NCI-H2171 (cell line): ENCODE data around the gene RBM39.
A peak's percentile ranks its signal among the peaks of the same experiment; 100 is the strongest.
"Not testable (repeated sequence)": the region's sequence is repeated elsewhere in the genome, so short reads cannot be mapped to it uniquely, and the experiment has no call there.

Experiments
- DNase-seq: peaks from one replicate; lab custom pipeline; 2025; lab: John Stamatoyannopoulos, UW

RBM39 gene

GRCh38 chr20:35750611-35751010 is 8.6 kb upstream of the RBM39 start:
- DNase-seq: no peak

DNA sequence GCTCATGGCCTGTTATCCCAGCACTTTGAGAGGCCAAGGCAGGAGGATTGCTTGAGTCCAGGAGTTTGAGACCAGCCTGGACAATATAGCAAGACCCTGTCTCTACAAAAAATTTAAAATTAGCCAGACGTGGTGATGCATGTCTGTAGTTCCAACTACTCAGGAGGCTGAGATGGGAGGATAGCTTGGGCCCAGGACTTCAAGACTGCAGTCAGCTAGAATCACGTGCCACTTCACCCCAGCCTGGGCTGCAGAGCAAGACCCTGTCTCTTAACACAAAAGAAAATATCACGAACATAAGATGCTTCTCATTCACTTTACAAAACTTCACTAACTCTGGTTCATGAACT is 2.4 kb upstream of the RBM39 start:
- not testable (repeated sequence) for DNase-seq

GRCh38 chr20:35743693-35744491 is 1.8 kb upstream of the RBM39 start:
- no peak for DNase-seq

- peak; percentile 26 for DNase-seq
These were observed 872 bp upstream of the RBM39 start for GRCh38 chr20:35742741-35743523.

- DNase-seq: no peak
These were observed 2.5 kb downstream of the RBM39 start for GRCh38 chr20:35739294-35740163.

GRCh38 chr20:35738410-35739179 is 3.5 kb downstream of the RBM39 start:
- no peak for DNase-seq

- no peak for DNase-seq
These were observed 4.2 kb downstream of the RBM39 start for GRCh38 chr20:35737865-35738333.

DNA sequence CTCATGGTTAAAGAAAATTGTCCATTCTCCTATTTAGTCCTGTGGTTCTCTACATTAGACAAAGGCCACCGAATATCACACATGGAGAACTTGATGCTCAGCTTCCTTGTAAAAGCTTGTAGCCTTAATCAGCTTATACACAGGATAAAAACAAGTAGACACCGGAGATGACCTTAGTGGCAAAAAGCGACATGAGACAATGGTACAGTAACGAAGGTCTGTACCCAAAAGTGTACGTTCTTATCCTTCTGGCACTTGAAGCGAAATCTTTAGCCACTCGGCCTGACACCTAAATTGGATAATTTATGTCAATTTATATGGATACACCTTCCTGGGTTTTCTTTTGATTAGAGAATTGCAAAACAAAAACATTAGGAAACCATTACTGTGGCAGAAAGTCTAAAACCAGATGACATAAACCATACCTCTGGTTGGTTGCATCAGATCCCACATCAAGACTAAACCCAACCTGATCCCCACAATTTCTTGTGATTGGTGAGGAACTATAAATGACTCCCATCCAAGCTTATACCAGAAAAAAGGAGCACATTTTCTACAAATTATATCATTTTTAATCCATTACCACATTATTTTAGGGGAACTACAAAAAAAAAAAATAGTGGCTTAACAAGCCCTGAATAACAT is 6.1 kb downstream of the RBM39 start:
- no peak for DNase-seq

DNA sequence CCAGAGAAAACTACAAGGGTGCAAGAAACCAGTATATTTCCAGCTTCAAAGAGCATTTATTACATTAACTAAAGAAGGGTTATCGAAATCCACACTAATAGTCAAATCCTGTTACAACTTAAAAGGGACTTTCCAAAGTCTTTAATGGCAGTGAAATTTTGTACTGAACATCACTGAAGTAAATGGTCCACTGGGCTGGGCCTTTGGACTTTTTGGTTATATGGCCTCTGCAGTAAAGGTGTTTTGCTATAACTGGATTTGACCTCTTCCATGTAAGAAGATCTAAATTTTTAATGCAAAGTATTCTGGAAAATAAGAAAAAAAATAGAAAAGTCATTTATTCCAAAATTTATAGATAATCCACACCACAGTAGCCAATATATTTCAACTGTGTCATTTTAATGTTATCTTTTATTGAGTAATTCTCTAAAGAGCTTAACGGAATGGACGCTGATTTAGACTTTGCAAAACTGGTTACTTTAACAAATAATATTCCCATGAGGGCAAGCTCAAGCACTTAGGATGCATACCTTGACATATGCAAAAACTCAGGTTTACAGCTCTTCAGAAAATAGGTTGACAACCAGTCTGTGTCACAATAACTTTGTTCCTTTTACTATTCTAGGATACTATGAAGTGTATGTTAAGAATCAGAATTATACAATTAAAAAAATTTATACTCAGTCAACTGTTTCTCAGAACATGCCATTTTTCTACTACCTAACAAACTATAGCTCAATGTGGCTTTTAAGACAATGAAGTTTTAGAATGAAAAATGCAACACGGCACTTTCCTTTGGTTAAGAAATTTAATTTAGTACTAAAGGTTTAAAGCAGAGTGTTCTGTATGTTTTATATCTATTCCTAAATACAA is 7.0 kb downstream of the RBM39 start:
- DNase-seq: no peak

DNA sequence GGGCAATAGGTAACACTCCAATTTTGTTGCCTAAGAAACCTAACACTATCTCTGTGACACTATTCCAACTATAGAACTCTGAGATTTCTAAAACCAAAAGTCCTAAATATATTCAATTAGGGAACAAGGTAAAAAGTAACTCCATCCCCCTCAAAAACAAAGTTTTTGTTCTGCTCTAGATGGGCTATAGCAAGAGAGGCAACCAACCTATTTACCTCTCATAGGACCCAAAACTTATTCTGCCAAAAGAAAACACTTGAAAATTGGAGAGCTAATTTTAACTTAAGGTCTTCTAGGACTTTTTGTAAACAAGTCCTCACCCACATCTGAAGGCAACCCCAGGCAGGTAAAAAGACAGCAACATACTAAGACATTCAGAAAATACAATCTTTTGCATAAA is 7.7 kb downstream of the RBM39 start:
- DNase-seq: no peak

GRCh38 chr20:35732644-35732982 is 9.4 kb downstream of the RBM39 start:
- DNase-seq: no peak

- no peak for DNase-seq
These were observed 10.0 kb downstream of the RBM39 start for GRCh38 chr20:35731862-35732643.

- DNase-seq: no peak
These were observed 10.6 kb downstream of the RBM39 start for GRCh38 chr20:35731469-35731788.

GRCh38 chr20:35730583-35731468 is 11.2 kb downstream of the RBM39 start:
- DNase-seq: no peak

DNA sequence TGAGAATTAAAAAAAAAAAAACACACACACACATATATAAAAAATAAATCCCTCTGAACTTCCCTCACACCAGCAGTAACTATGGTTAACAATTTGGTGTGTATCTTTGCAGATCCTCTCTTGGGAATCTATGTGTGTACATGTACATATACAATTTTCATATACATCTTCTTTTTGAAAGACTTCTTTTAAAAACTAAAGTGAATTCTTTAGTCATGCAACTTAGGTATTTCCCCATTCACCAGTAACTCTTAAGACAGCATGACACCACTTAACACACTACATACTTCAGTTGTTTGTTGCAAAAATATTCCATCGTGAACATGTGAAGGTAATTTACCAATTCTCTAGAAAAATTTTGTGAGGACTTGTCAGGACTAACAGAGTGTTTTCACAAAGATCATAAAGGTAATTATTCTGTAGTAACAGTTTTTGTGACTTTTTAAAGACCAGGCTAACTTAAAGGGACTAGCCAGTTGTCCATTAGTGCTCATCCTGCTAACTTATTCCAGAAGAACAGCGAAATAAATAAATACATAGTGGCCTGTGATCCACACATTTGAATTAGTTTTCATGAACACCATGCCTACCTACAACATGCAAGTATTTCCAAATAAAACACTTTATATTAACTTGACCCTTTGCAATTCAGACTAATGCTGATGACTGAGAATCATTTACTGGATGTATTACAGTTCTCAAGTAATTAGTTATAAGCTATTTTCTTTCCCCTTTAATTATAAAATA is 12.1 kb downstream of the RBM39 start:
- DNase-seq: no peak

DNA sequence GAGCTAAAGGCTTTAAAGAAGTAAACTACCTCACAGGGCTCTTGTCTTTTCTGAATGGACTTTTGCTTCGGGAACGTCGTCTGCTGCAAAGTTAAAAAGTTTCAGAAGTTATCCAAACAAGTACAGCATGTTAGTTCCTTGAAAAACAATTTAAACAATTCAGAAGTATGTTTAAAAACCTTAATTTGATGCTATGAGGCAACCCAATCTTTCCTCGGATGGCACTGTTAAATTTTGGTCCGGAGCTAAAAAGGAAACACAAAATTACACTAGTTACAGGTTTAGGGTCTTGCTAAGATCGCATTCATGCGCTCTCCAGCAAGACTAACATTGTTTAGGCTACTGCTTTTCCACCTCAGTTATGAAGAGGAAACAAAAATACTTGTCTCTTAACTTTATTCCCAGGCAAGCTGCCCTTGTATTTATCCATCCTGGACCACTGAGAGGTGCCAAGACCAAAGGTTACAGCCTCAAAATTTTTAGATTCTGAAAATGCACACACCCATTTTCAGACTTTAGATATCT is 12.7 kb downstream of the RBM39 start:
- no peak for DNase-seq
